ENCODE data around the gene TRAF3IP3. TPM values are rescaled to one million over a fixed set of nuclear protein-coding genes. Genes with fewer than 3 reads are reported as not detected.

The TRAF3IP3 gene
- total and polyA plus RNA-seq, 2 donors (not counting 1 experiment from before 2014, with no cell fraction given): 262 to 344 TPM

DNA sequence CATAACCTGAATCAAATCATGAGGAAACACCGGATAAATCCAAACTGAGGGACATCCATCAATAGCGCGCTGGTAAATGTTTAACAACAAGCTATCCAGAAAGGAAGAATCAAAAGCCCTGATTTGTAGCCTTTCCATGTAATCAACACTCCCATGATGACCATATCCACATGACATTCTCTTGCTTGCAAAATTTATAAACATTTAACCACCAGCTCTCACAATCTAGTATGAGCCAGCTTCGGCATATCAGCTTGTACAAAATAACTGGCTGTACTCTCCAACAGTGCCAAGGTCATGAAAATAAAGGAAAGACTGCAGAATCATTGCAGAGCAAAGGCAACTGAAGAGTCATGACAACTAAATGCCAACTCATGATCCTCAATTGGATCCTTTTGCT is 35.5 kb upstream of the TRAF3IP3 start:
- Histone ChIP-seq H3K9ac (ENCODE audit: low read length) (no peak overlapping the region), H3K79me2 (ENCODE audit: control insufficient read depth, insufficient read depth, low read length) (no peaks in the 10 kb centered on the region), H3K9me3 (ENCODE audit: control extremely low read depth in 1 of 3, control insufficient read depth in 2 of 3, insufficient read depth in 1 of 3, low read length in 2 of 3) (no peaks in the 10 kb centered on the region), H3K27ac (ENCODE audit: low read length in 2 of 2) (no peak overlapping the region), H4K20me1 (ENCODE audit: control insufficient read depth, insufficient read depth, low read length, poor library complexity, severe bottlenecking) (no peaks in the 10 kb centered on the region), H3K36me3 (replicated peaks in 1 of 2; ENCODE audit: control extremely low read depth in 1 of 2, control insufficient read depth in 1 of 2, extremely low read depth in 1 of 2, insufficient read depth in 2 of 2, low read length in 1 of 2) (no peaks in the 10 kb centered on the region), H3K4me3 (ENCODE audit: control extremely low read depth in 1 of 5, extremely low read depth in 1 of 5, insufficient read depth in 1 of 5, low read depth in 2 of 5, low read length in 4 of 5) (no peak overlapping the region), H3K4me2 (replicated peaks; ENCODE audit: low read depth, low read length, poor library complexity, severe bottlenecking) (no peak overlapping the region), H3K27me3 (replicated peaks in 1 of 4; ENCODE audit: control extremely low read depth in 1 of 4, control insufficient read depth in 3 of 4, insufficient read depth in 4 of 4, low read length in 3 of 4) (no peaks in the 10 kb centered on the region), H3K4me1 (ENCODE audit: control insufficient read depth in 2 of 2, insufficient read depth in 2 of 2, low read length in 2 of 2) (no peaks in the 10 kb centered on the region), H2AFZ (ENCODE audit: insufficient read depth, low read depth, low read length, poor library complexity, severe bottlenecking) (no peak overlapping the region)
- DNase-seq (no peak), ATAC-seq (ENCODE audit: low read depth) (no peak)
- no peaks in the 10 kb centered on the region for H3K4me1 Mint-ChIP-seq
- no peaks in the 10 kb centered on the region for H3K9me3 Mint-ChIP-seq (ENCODE audit: insufficient read depth)
- no peak for TF ChIP-seq EZH2 (IDR thresholded peaks at IDR 0.05; ENCODE audit: borderline replicate concordance, insufficient read depth, low read depth, low read length, poor library complexity, severe bottlenecking)
- TF ChIP-seq, protein P1, sequence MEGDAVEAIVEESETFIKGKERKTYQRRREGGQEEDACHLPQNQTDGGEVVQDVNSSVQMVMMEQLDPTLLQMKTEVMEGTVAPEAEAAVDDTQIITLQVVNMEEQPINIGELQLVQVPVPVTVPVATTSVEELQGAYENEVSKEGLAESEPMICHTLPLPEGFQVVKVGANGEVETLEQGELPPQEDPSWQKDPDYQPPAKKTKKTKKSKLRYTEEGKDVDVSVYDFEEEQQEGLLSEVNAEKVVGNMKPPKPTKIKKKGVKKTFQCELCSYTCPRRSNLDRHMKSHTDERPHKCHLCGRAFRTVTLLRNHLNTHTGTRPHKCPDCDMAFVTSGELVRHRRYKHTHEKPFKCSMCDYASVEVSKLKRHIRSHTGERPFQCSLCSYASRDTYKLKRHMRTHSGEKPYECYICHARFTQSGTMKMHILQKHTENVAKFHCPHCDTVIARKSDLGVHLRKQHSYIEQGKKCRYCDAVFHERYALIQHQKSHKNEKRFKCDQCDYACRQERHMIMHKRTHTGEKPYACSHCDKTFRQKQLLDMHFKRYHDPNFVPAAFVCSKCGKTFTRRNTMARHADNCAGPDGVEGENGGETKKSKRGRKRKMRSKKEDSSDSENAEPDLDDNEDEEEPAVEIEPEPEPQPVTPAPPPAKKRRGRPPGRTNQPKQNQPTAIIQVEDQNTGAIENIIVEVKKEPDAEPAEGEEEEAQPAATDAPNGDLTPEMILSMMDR (IDR thresholded peaks at IDR 0.05): no peak
- ChIA-PET POLR2A (no interaction called here), CTCF (no interaction called here)
- 93% methylated on average over 3 of the region's 4 CpGs for WGBS (ENCODE audit: insufficient coverage)
- no peak overlapping the region for H3K4me3 Mint-ChIP-seq
- H3K27ac Mint-ChIP-seq: no peak overlapping the region
- intact Hi-C loops (cut with micrococcal nuclease): no loop called here
- no peaks in the 10 kb centered on the region for H3K27me3 Mint-ChIP-seq

DNA sequence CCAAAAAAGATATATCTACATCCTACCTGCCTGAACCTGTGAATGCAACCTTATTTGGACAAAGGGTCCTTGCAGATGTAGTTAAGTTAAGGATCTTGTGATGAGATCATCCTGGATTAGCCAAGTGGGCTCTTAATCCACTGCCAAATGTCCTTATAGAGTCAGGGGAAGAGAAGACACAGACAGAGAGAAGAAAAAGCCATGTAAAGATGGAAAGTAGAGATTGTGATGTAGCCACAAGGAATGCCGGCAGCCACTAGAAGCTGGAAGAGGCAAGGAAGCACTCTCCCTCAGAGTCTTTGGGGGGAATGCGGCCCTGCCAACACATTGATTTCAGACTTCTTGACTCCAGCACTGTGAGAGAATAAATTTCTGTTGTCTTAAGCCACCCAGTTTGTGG is 35.0 kb upstream of the TRAF3IP3 start:
- Histone ChIP-seq H3K36me3 (replicated peaks in 1 of 2; ENCODE audit: control extremely low read depth in 1 of 2, control insufficient read depth in 1 of 2, extremely low read depth in 1 of 2, insufficient read depth in 2 of 2, low read length in 1 of 2) (no peaks in the 10 kb centered on the region), H3K4me2 (replicated peaks; ENCODE audit: low read depth, low read length, poor library complexity, severe bottlenecking) (no peak overlapping the region), H4K20me1 (ENCODE audit: control insufficient read depth, insufficient read depth, low read length, poor library complexity, severe bottlenecking) (no peaks in the 10 kb centered on the region), H3K79me2 (ENCODE audit: control insufficient read depth, insufficient read depth, low read length) (no peaks in the 10 kb centered on the region), H2AFZ (ENCODE audit: insufficient read depth, low read depth, low read length, poor library complexity, severe bottlenecking) (no peak overlapping the region), H3K27ac (ENCODE audit: low read length in 2 of 2) (no peak overlapping the region), H3K27me3 (replicated peaks in 1 of 4; ENCODE audit: control extremely low read depth in 1 of 4, control insufficient read depth in 3 of 4, insufficient read depth in 4 of 4, low read length in 3 of 4) (no peaks in the 10 kb centered on the region), H3K4me3 (ENCODE audit: control extremely low read depth in 1 of 5, extremely low read depth in 1 of 5, insufficient read depth in 1 of 5, low read depth in 2 of 5, low read length in 4 of 5) (no peak overlapping the region), H3K4me1 (ENCODE audit: control insufficient read depth in 2 of 2, insufficient read depth in 2 of 2, low read length in 2 of 2) (no peaks in the 10 kb centered on the region), H3K9me3 (ENCODE audit: control extremely low read depth in 1 of 3, control insufficient read depth in 2 of 3, insufficient read depth in 1 of 3, low read length in 2 of 3) (no peaks in the 10 kb centered on the region), H3K9ac (ENCODE audit: low read length) (no peak overlapping the region)
- no peaks in the 10 kb centered on the region for H3K9me3 Mint-ChIP-seq (ENCODE audit: insufficient read depth)
- DNase-seq (no peak), ATAC-seq (ENCODE audit: low read depth) (no peak)
- H3K4me3 Mint-ChIP-seq: no peak overlapping the region
- TF ChIP-seq, protein P1 (IDR thresholded peaks at IDR 0.05): no peak
- TF ChIP-seq EZH2 (IDR thresholded peaks at IDR 0.05; ENCODE audit: borderline replicate concordance, insufficient read depth, low read depth, low read length, poor library complexity, severe bottlenecking): no peak
- H3K4me1 Mint-ChIP-seq: no peaks in the 10 kb centered on the region
- intact Hi-C loops (cut with micrococcal nuclease): no loop called here
- POLR2A ChIA-PET: no interaction called here
- CTCF ChIA-PET: interaction anchor here (0.6 to 0.7 kb wide), 2 partner anchors 53 to 146 kb away, joined by 3 read pairs; no protein-coding TSS in a partner anchor
- no peak overlapping the region for H3K27ac Mint-ChIP-seq
- 100% methylated on average over 1 of the region's 2 CpGs for WGBS (ENCODE audit: insufficient coverage)
- H3K27me3 Mint-ChIP-seq: no peaks in the 10 kb centered on the region
